Peyer's patch (tissue), 4 donors: Measurements from ENCODE around the gene SIAE. TPM values are rescaled to one million over a fixed set of nuclear protein-coding genes. Genes with fewer than 3 reads are reported as not detected.

Experiments
- DNase-seq, 3 donors: peaks; one replicate each; pipeline ENCODE4 v3.0.0-alpha.2; 2017 to 2019
- H3K27ac ChIP-seq, 4 donors: fragments of 200-600 bp; sonication (generic); one replicate each; pipeline ENCODE4 v1.5.1; 2016 to 2019
- H3K27me3 ChIP-seq, 2 donors: fragments of 200-600 bp; sonication (generic); one replicate each; pipeline ENCODE4 v1.5.1; 2019
- H3K36me3 ChIP-seq, 3 donors: fragments of 200-600 bp; sonication (generic); one replicate each; pipeline ENCODE4 v1.5.1; 2016 to 2019
- H3K4me1 ChIP-seq, 4 donors: fragments of 200-600 bp; sonication (generic); one replicate each; pipeline ENCODE4 v1.5.1; 2016 to 2019
- H3K4me3 ChIP-seq, 4 donors: fragments of 200-600 bp; sonication (generic); 1 replicate in 3 of 4; 2 replicates in 1 of 4; pipeline ENCODE4 v1.5.1; 2016 to 2019; ENCODE audit warnings: mild to moderate bottlenecking in 1 of 4
- H3K9me3 ChIP-seq, 4 donors: fragments of 200-600 bp; sonication (generic); one replicate each; pipeline ENCODE4 v1.5.1; 2016 to 2019; ENCODE audit warnings: mild to moderate bottlenecking in 1 of 4
- POLR2A ChIP-seq, 2 donors: fragments of 450-650 bp; IDR thresholded peaks; one replicate each; pipeline ENCODE4 v1.5.1; 2017; ENCODE audit warnings: antibody characterized with exemption in 2 of 2, mild to moderate bottlenecking in 2 of 2, moderate library complexity in 2 of 2
- total RNA-seq, 4 donors: library from RNA; depleted of rRNA; stranded (reverse); fragments of >200 nt; gene quantifications; one replicate each; pipeline ENCODE4 v1.1.0, GENCODE V29; 2016
- TF ChIP-seq, protein P1 (sequence below), 6 experiments: fragments of 450-650 bp in 4 of 6; fragments of 200-600 bp in 2 of 6; sonication (generic) in 1 of 6; IDR thresholded peaks; one replicate each; pipeline ENCODE4 v1.5.1; 2017 to 2019; ENCODE audit warnings: antibody characterized with exemption in 6 of 6, mild to moderate bottlenecking in 3 of 6, moderate library complexity in 1 of 6

Gene SIAE
- total RNA-seq, 4 donors from 2014 or later, result 9.9 to 88.8 (median 50.8) TPM

DNA sequence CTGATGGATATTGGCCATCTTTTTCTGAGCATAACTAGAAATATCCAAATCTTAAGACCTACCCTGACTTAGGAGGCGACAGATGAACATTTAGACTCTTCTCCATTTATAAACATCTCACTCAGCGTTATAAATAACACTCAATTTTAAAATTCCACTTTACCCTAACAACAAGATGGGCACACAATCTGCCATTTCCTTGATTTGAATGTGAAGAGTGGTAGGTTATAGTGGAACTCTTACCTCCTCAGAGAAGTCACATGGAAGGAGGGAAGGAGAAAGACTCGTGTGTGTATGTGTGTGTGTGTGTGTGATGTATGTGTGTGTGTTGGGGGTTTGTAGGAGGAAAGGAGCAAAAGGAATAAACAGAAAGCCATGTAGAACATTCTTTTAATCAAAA, 15.0 kb downstream of the SIAE start:
- Histone ChIP-seq H3K36me3 (peaks cover 0 to 13% (median 0%) of the 10 kb centered on the region in 3 donors), H3K4me3 (no peak overlapping the region), H3K4me1 (no peaks in the 10 kb centered on the region), H3K9me3 (no peaks in the 10 kb centered on the region), H3K27ac (no peak overlapping the region), H3K27me3 (no peaks in the 10 kb centered on the region)
- TF ChIP-seq, protein P1, sequence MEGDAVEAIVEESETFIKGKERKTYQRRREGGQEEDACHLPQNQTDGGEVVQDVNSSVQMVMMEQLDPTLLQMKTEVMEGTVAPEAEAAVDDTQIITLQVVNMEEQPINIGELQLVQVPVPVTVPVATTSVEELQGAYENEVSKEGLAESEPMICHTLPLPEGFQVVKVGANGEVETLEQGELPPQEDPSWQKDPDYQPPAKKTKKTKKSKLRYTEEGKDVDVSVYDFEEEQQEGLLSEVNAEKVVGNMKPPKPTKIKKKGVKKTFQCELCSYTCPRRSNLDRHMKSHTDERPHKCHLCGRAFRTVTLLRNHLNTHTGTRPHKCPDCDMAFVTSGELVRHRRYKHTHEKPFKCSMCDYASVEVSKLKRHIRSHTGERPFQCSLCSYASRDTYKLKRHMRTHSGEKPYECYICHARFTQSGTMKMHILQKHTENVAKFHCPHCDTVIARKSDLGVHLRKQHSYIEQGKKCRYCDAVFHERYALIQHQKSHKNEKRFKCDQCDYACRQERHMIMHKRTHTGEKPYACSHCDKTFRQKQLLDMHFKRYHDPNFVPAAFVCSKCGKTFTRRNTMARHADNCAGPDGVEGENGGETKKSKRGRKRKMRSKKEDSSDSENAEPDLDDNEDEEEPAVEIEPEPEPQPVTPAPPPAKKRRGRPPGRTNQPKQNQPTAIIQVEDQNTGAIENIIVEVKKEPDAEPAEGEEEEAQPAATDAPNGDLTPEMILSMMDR (IDR thresholded peaks at IDR 0.05), result no peak
- TF ChIP-seq POLR2A (IDR thresholded peaks at IDR 0.05), result no peak
- DNase-seq, result no peak

DNA sequence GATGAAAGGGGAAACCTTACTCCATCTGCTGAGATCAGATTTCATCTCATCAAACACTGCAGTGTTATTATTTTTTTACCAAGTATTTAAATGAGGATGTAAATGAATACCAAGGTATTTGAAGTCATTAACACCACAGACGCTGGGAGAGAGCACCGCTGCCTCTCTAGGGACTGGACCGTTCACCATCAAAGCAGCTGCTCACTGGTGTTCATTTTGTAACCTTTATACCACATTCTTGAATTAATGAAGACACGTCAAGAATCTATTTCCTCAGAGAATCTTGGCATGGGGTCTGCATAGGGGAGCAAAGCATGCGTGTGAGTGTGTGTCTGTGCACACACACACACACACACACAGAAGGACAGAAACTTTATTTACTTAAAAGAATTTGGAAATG, 15.6 kb downstream of the SIAE start:
- H3K9me3 ChIP-seq, result no peaks in the 10 kb centered on the region
- no peak overlapping the region for H3K27ac ChIP-seq
- DNase-seq, result no peak
- no peaks in the 10 kb centered on the region for H3K4me1 ChIP-seq
- H3K27me3 ChIP-seq, result no peaks in the 10 kb centered on the region
- peaks cover 0 to 19% (median 0%) of the 10 kb centered on the region in 3 donors for H3K36me3 ChIP-seq
- H3K4me3 ChIP-seq, result no peak overlapping the region
- TF ChIP-seq, protein P1 (IDR thresholded peaks at IDR 0.05), result no peak
- no peak for TF ChIP-seq POLR2A (IDR thresholded peaks at IDR 0.05)

DNA sequence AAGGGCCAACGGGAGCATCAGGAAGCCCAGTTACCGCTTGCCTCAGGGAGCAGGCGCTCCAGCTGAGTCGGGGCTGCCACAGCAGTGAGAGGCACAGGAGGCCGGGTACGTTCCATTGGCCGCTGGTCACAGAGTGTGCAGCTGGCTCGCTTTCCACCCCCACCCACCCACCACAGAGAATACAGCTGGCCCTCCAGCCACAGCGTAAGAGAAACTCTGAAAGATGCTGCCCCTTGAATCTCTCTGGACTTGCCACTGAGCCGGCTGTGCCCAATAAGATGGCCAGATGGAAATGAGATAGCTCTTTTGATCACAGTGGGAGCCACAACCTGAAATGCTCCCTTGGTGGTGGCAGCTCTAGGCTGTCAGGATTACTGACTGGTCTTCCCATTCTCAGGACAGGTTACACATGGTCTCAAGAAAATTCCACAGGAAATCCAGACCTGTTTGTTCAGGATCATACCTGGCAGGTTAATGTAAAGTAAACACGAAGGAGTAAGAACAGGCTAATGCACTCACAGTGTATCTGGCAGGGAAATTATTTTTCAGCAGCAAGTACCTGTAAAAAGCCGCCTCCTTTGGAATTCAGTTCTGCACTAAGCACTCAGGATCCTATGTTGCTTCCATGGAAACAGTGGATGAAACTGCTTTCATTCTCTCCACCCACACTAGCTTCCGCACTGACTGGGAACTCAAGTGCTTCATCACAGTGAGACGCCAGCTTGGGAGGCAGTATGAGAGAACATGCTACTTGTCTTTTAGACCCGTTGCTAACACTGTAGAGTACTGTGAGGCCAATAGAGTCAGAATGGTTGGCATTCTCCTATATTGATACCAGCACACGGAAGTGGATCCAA, 16.5 kb downstream of the SIAE start:
- H3K36me3 ChIP-seq, result peaks cover 0 to 23% (median 0%) of the 10 kb centered on the region in 3 donors
- no peaks in the 10 kb centered on the region for H3K4me1 ChIP-seq
- DNase-seq, result no peak
- no peaks in the 10 kb centered on the region for H3K9me3 ChIP-seq
- H3K27ac ChIP-seq, result no peak overlapping the region
- H3K27me3 ChIP-seq, result no peaks in the 10 kb centered on the region
- no peak overlapping the region for H3K4me3 ChIP-seq
- TF ChIP-seq POLR2A (IDR thresholded peaks at IDR 0.05), result no peak
- TF ChIP-seq, protein P1 (IDR thresholded peaks at IDR 0.05), result no peak

DNA sequence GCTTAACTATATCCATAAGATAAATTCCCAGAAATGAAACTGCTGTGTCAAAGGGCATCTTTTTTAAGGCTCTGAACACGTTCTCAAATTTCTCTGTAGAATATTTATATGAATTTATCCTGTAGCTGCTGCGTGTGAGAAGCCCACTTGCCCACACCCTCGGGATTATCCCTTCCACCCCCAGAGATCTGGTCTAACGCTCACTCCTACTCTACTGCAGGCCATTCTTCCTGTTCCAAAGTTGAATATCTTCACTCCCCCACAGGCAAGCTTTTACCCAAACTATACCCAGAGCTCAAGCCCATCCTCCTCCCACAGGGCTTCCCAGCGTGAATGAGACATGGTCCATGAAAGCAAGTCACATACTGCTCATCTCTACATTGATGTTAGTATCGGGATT, 24.9 kb downstream of the SIAE start:
- Histone ChIP-seq H3K27ac (no peak overlapping the region), H3K4me1 (no peaks in the 10 kb centered on the region)

DNA sequence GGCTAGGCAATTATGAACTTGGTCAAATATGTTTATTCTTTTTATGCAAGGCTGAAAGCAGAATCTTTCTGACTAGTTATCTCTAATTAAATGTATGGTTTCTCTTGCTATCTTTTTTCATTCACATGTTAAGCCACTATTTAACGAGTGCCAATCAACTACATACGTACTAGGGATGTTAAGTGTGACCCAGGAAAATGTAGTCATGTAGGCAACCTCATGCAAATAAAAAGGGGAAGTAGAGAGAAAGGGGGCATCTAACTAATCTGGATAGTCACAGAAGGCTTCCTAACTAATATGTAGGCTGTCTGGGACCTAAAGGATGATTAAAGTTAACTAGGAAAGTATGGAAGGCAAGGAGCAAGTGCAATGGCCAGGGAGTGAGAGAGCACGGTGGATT, 27.4 kb downstream of the SIAE start:
- H3K4me1 ChIP-seq, result no peaks in the 10 kb centered on the region
- DNase-seq, result no peak
- no peak overlapping the region for H3K4me3 ChIP-seq
- H3K9me3 ChIP-seq, result no peaks in the 10 kb centered on the region
- TF ChIP-seq, protein P1 (IDR thresholded peaks at IDR 0.05), result no peak
- no peak for TF ChIP-seq POLR2A (IDR thresholded peaks at IDR 0.05)
- no peaks in the 10 kb centered on the region for H3K27me3 ChIP-seq
- peaks cover 0 to 5% (median 0%) of the 10 kb centered on the region in 3 donors for H3K36me3 ChIP-seq
- no peak overlapping the region for H3K27ac ChIP-seq

More for the DNA sequence above, 24.9 kb downstream of the SIAE start:
- Histone ChIP-seq H3K9me3 (no peaks in the 10 kb centered on the region), H3K4me3 (no peak overlapping the region), H3K36me3 (peaks cover 0 to 25% (median 0%) of the 10 kb centered on the region in 3 donors), H3K27me3 (no peaks in the 10 kb centered on the region)
- TF ChIP-seq, protein P1 (IDR thresholded peaks at IDR 0.05), result no peak
- TF ChIP-seq POLR2A (IDR thresholded peaks at IDR 0.05), result no peak
- DNase-seq, result no peak
